ENCODE results near the gene SCNN1A. TPM values are rescaled to one million over a fixed set of nuclear protein-coding genes. Genes with fewer than 3 reads are reported as not detected.
"Not testable (repeated sequence)": the region's sequence is repeated elsewhere in the genome, so short reads cannot be mapped to it uniquely, and the experiment has no call there.

Gene SCNN1A
- total and polyA plus RNA-seq, 3 experiments from 2014 or later, result 0.49 to 0.93 (median 0.77) TPM

- Histone ChIP-seq H3K27me3 (ENCODE audit: insufficient read depth, low read length, poor library complexity, severe bottlenecking) (no peaks in the 10 kb centered on the region), H3K9me3 (ENCODE audit: low read length) (no peaks in the 10 kb centered on the region), H3K4me3 (ENCODE audit: low read length) (peak overlapping the region; percentile 91), H3K27ac (ENCODE audit: low read depth, low read length) (peak overlapping the region; percentile 89), H3K36me3 (ENCODE audit: insufficient read depth, low read length) (no peaks in the 10 kb centered on the region), H3K4me1 (ENCODE audit: insufficient read depth, low read length) (peaks cover 71% of the 10 kb centered on the region)
- Mint-ChIP-seq H3K4me1 (peaks cover 28 to 35% (median 33%) of the 10 kb centered on the region in 3 donors), H3K36me3 (peaks cover 2 to 17% (median 4%) of the 10 kb centered on the region in 3 donors), H3K4me3 (no peak overlapping the region), H3K27me3 (peaks cover 0 to 4% of the 10 kb centered on the region in 2 donors), H3K27ac (no peak overlapping the region), H3K9me3 (no peaks in the 10 kb centered on the region)
- ChIA-PET CTCF (interaction anchor here (0.8 to 6.5 kb wide), 11 partner anchors 9 to 211 kb away, joined by 3 to 50 read pairs (median 5); partner anchors contain the start of gene VAMP1), POLR2A (interaction anchor here (1.3 kb wide), 1 partner anchor 23 kb away, joined by 6 read pairs; no protein-coding TSS in a partner anchor)
- peak in 2 of 5 donors; percentile 39 to 61 for DNase-seq
These were observed 35.2 kb downstream of the SCNN1A start for GRCh38 chr12:6340032-6340638.

- H3K27me3 ChIP-seq (ENCODE audit: insufficient read depth, low read length, poor library complexity, severe bottlenecking), result no peaks in the 10 kb centered on the region
- H3K4me3 ChIP-seq (ENCODE audit: low read length), result peak overlapping the region; percentile 91
- H3K36me3 ChIP-seq (ENCODE audit: insufficient read depth, low read length), result peaks cover 9% of the 10 kb centered on the region
- peaks cover 80% of the 10 kb centered on the region for H3K4me1 ChIP-seq (ENCODE audit: insufficient read depth, low read length)
- Mint-ChIP-seq H3K9me3 (no peaks in the 10 kb centered on the region), H3K36me3 (peaks cover 4 to 25% (median 5%) of the 10 kb centered on the region in 3 donors), H3K27ac (no peak overlapping the region), H3K4me1 (peaks cover 22 to 45% (median 41%) of the 10 kb centered on the region in 3 donors), H3K27me3 (peaks cover 0 to 4% of the 10 kb centered on the region in 2 donors), H3K4me3 (no peak overlapping the region)
- no peaks in the 10 kb centered on the region for H3K9me3 ChIP-seq (ENCODE audit: low read length)
- CTCF ChIA-PET, result interaction anchor here (0.7 to 6.5 kb wide), 13 partner anchors 8 to 212 kb away, joined by 3 to 50 read pairs (median 5); partner anchors contain the start of gene VAMP1
- H3K27ac ChIP-seq (ENCODE audit: low read depth, low read length), result no peak overlapping the region
- DNase-seq, result no peak
- POLR2A ChIA-PET, result interaction anchor here (0.6 to 0.9 kb wide), 2 partner anchors 87 to 131 kb away, joined by 3 to 5 read pairs; partner anchors contain the start of gene VAMP1
These were observed 36.4 kb downstream of the SCNN1A start for GRCh38 chr12:6338955-6339354.

GRCh38 chr12:6338536-6338935 lies 36.8 kb downstream of the SCNN1A start:
- ChIA-PET POLR2A (interaction anchor here (0.9 kb wide), 1 partner anchor 132 kb away, joined by 5 read pairs; the partner anchor contains the start of gene VAMP1), CTCF (interaction anchor here (0.8 to 6.6 kb wide), 10 partner anchors 7 to 199 kb away, joined by 3 to 58 read pairs (median 8); partner anchors contain the start of gene VAMP1)
- Histone ChIP-seq H3K4me1 (ENCODE audit: insufficient read depth, low read length) (peaks cover 80% of the 10 kb centered on the region), H3K27ac (ENCODE audit: low read depth, low read length) (peak overlapping the region; percentile 41), H3K4me3 (ENCODE audit: low read length) (peak overlapping the region; percentile 91), H3K36me3 (ENCODE audit: insufficient read depth, low read length) (peaks cover 13% of the 10 kb centered on the region)
- H3K27me3 ChIP-seq (ENCODE audit: insufficient read depth, low read length, poor library complexity, severe bottlenecking); H3K4me3 Mint-ChIP-seq; H3K27ac Mint-ChIP-seq; H3K9me3 Mint-ChIP-seq; DNase-seq; H3K9me3 ChIP-seq (ENCODE audit: low read length); H3K27me3 Mint-ChIP-seq: not testable (repeated sequence)
- peaks cover 19 to 47% (median 43%) of the 10 kb centered on the region in 3 donors for H3K4me1 Mint-ChIP-seq
- peaks cover 7 to 30% (median 9%) of the 10 kb centered on the region in 3 donors for H3K36me3 Mint-ChIP-seq

- Mint-ChIP-seq H3K4me3 (no peak overlapping the region), H3K4me1 (peaks cover 14 to 47% (median 43%) of the 10 kb centered on the region in 3 donors), H3K9me3 (no peaks in the 10 kb centered on the region), H3K27me3 (peaks cover 0 to 4% of the 10 kb centered on the region in 2 donors), H3K36me3 (peaks cover 9 to 35% (median 11%) of the 10 kb centered on the region in 3 donors), H3K27ac (no peak overlapping the region)
- DNase-seq, result no peak
- Histone ChIP-seq H3K4me3 (ENCODE audit: low read length) (peak overlapping the region; percentile 91), H3K9me3 (ENCODE audit: low read length) (no peaks in the 10 kb centered on the region), H3K36me3 (ENCODE audit: insufficient read depth, low read length) (peaks cover 19% of the 10 kb centered on the region), H3K4me1 (ENCODE audit: insufficient read depth, low read length) (peaks cover 80% of the 10 kb centered on the region), H3K27me3 (ENCODE audit: insufficient read depth, low read length, poor library complexity, severe bottlenecking) (no peaks in the 10 kb centered on the region), H3K27ac (ENCODE audit: low read depth, low read length) (peak overlapping the region; percentile 41)
- ChIA-PET POLR2A (interaction anchor here (2.3 to 4.3 kb wide), 3 partner anchors 26 to 197 kb away, joined by 12 to 34 read pairs (median 12); partner anchors contain the start of genes GAPDH and VAMP1), CTCF (interaction anchor here (2.2 to 6.6 kb wide), 5 partner anchors 7 to 85 kb away, joined by 7 to 58 read pairs (median 32); no protein-coding TSS in a partner anchor)
These were observed 37.4 kb downstream of the SCNN1A start for GRCh38 chr12:6337958-6338433.

GRCh38 chr12:6336889-6337853 lies 38.2 kb downstream of the SCNN1A start:
- ChIA-PET CTCF (interaction anchor here (1.1 to 6.6 kb wide), 14 partner anchors 8 to 202 kb away, joined by 3 to 106 read pairs (median 20); partner anchors contain the start of gene VAMP1), POLR2A (interaction anchor here (0.7 to 4.3 kb wide), 9 partner anchors 9 to 353 kb away, joined by 3 to 34 read pairs (median 4); partner anchors contain the start of genes GAPDH and VAMP1)
- Histone ChIP-seq H3K4me3 (ENCODE audit: low read length) (peak overlapping the region; percentile 91), H3K27ac (ENCODE audit: low read depth, low read length) (peak overlapping the region; percentile 80), H3K4me1 (ENCODE audit: insufficient read depth, low read length) (peaks cover 80% of the 10 kb centered on the region), H3K9me3 (ENCODE audit: low read length) (no peaks in the 10 kb centered on the region), H3K36me3 (ENCODE audit: insufficient read depth, low read length) (peaks cover 27% of the 10 kb centered on the region), H3K27me3 (ENCODE audit: insufficient read depth, low read length, poor library complexity, severe bottlenecking) (no peaks in the 10 kb centered on the region)
- H3K27me3 Mint-ChIP-seq, result peaks cover 0 to 4% of the 10 kb centered on the region in 2 donors
- H3K27ac Mint-ChIP-seq, result no peak overlapping the region
- H3K4me3 Mint-ChIP-seq, result no peak overlapping the region
- H3K9me3 Mint-ChIP-seq, result no peaks in the 10 kb centered on the region
- peaks cover 9 to 43% (median 17%) of the 10 kb centered on the region in 3 donors for H3K36me3 Mint-ChIP-seq
- H3K4me1 Mint-ChIP-seq, result peaks cover 6 to 46% (median 43%) of the 10 kb centered on the region in 3 donors
- peak; percentile 67 to 88 (median 80) for DNase-seq

GRCh38 chr12:6336079-6336888 lies 39.1 kb downstream of the SCNN1A start:
- peak; percentile 46 to 77 (median 48) for DNase-seq
- Mint-ChIP-seq H3K4me1 (peaks cover 3 to 43% (median 42%) of the 10 kb centered on the region in 3 donors), H3K4me3 (no peak overlapping the region), H3K27ac (peak overlapping the region in 1 of 8 donors; percentile 79), H3K27me3 (peaks cover 0 to 4% of the 10 kb centered on the region in 2 donors), H3K9me3 (no peaks in the 10 kb centered on the region), H3K36me3 (peaks cover 11 to 43% (median 19%) of the 10 kb centered on the region in 3 donors)
- H3K9me3 ChIP-seq (ENCODE audit: low read length), result no peaks in the 10 kb centered on the region
- H3K4me3 ChIP-seq (ENCODE audit: low read length), result peak overlapping the region; percentile 91
- no peaks in the 10 kb centered on the region for H3K27me3 ChIP-seq (ENCODE audit: insufficient read depth, low read length, poor library complexity, severe bottlenecking)
- H3K4me1 ChIP-seq (ENCODE audit: insufficient read depth, low read length), result peaks cover 80% of the 10 kb centered on the region
- ChIA-PET POLR2A (interaction anchor here (0.5 to 4.3 kb wide), 13 partner anchors 9 to 354 kb away, joined by 3 to 34 read pairs (median 4); partner anchors contain the start of genes GAPDH and VAMP1), CTCF (interaction anchor here (0.8 to 6.6 kb wide), 23 partner anchors 9 to 535 kb away, joined by 3 to 106 read pairs (median 9); partner anchors contain the start of genes CD27, MRPL51, TAPBPL and VAMP1)
- peaks cover 34% of the 10 kb centered on the region for H3K36me3 ChIP-seq (ENCODE audit: insufficient read depth, low read length)
- peak overlapping the region; percentile 80 for H3K27ac ChIP-seq (ENCODE audit: low read depth, low read length)
